Measurements from ENCODE around the gene TMEM260.

The TMEM260 gene

DNA sequence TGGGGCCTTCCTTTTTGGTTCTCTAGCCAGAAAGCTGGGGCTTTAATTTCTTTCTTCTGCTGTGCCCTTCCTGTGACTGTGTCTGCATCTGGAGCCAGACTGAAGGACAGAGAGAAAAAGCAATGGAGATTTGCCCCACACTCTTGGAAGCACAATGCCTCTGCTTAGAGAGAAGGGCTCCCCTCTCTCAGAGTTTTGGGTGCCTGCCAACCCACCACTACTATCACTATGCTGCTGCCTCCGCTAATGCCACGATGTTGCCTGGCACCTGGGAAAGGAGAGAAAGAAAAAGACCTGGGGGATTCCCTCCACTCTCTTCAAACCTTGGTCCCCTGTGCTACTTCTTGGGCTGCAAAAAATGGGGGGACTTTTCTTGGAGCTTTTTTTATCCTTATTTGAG, 52.6 kb downstream of the TMEM260 start:
- H3K27me3 ChIP-seq (ENCODE audit: insufficient read depth, low read length, poor library complexity) = no peaks in the 10 kb centered on the region
- H4K5ac ChIP-seq (ENCODE audit: low read length) = no peak overlapping the region
- H2BK120ac ChIP-seq (ENCODE audit: low read depth, low read length) = no peak overlapping the region
- H2BK15ac ChIP-seq (replicated peaks; ENCODE audit: low read depth) = no peak overlapping the region
- H3K56ac ChIP-seq (ENCODE audit: low read length) = no peak overlapping the region
- H3K4me2 ChIP-seq (ENCODE audit: low read length) = no peak overlapping the region
- no peak overlapping the region for H2BK5ac ChIP-seq (ENCODE audit: low read length)
- H2AK5ac ChIP-seq (ENCODE audit: low read length) = no peak overlapping the region
- no CpG with 5 or more reads among the region's 2 CpGs for WGBS (ENCODE audit: extremely low coverage, insufficient coverage, low lambda C conversion rate)
- no peaks in the 10 kb centered on the region for H3K79me1 ChIP-seq (ENCODE audit: low read length)
- H3K36me3 ChIP-seq (ENCODE audit: control insufficient read depth, insufficient read depth, low read length) = peaks cover 3% of the 10 kb centered on the region
- H3K4me1 ChIP-seq (ENCODE audit: control insufficient read depth, low read depth, low read length) = no peaks in the 10 kb centered on the region
- no peak overlapping the region for H4K8ac ChIP-seq (ENCODE audit: low read depth, low read length)
- H3K23ac ChIP-seq (ENCODE audit: low read length) = no peak overlapping the region
- DNase-seq = no peak
- no peaks in the 10 kb centered on the region for H3K79me2 ChIP-seq (ENCODE audit: control insufficient read depth, insufficient read depth, low read length)
- H3K9ac ChIP-seq (ENCODE audit: low read length) = no peak overlapping the region
- H3K4ac ChIP-seq (ENCODE audit: low read depth, low read length) = no peak overlapping the region
- no peak overlapping the region for H3K18ac ChIP-seq (ENCODE audit: low read length)
- no peak overlapping the region for H3K27ac ChIP-seq (ENCODE audit: low read depth, low read length)
- no peak overlapping the region for H3K4me3 ChIP-seq (ENCODE audit: low read length)

DNA sequence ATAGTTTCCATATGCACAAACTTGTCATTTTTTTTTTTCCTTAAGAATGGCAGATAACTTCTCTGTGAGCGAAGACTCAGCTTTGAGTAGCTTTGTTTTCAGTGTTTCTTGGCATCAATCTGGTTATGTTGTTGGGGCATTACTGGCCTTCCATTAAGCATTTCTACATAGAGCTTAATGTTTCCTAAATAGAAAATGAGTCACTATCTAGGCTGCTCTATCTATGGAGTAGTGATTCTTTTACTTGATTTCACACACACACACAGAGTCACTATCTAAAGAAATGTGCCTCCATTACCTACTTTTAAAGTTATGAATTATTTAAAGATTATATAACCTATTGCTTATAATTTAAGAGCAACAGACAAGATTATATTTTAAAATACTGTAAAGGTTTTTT, 53.9 kb downstream of the TMEM260 start:
- no peak overlapping the region for H3K9ac ChIP-seq (ENCODE audit: low read length)
- no CpG with 5 or more reads among the region's 1 CpG for WGBS (ENCODE audit: extremely low coverage, insufficient coverage, low lambda C conversion rate)
- H2BK120ac ChIP-seq (ENCODE audit: low read depth, low read length) = no peak overlapping the region
- no peak overlapping the region for H3K18ac ChIP-seq (ENCODE audit: low read length)
- no peak overlapping the region for H3K4ac ChIP-seq (ENCODE audit: low read depth, low read length)
- H2BK5ac ChIP-seq (ENCODE audit: low read length) = no peak overlapping the region
- no peak overlapping the region for H3K56ac ChIP-seq (ENCODE audit: low read length)
- H3K4me2 ChIP-seq (ENCODE audit: low read length) = no peak overlapping the region
- peaks cover 9% of the 10 kb centered on the region for H3K36me3 ChIP-seq (ENCODE audit: control insufficient read depth, insufficient read depth, low read length)
- no peaks in the 10 kb centered on the region for H3K79me2 ChIP-seq (ENCODE audit: control insufficient read depth, insufficient read depth, low read length)
- DNase-seq = no peak
- H3K27me3 ChIP-seq (ENCODE audit: insufficient read depth, low read length, poor library complexity) = no peaks in the 10 kb centered on the region
- H3K23ac ChIP-seq (ENCODE audit: low read length) = no peak overlapping the region
- no peak overlapping the region for H4K8ac ChIP-seq (ENCODE audit: low read depth, low read length)
- H4K5ac ChIP-seq (ENCODE audit: low read length) = no peak overlapping the region
- no peak overlapping the region for H2AK5ac ChIP-seq (ENCODE audit: low read length)
- H3K27ac ChIP-seq (ENCODE audit: low read depth, low read length) = no peak overlapping the region
- H3K79me1 ChIP-seq (ENCODE audit: low read length) = no peaks in the 10 kb centered on the region
- H3K4me1 ChIP-seq (ENCODE audit: control insufficient read depth, low read depth, low read length) = no peaks in the 10 kb centered on the region
- no peak overlapping the region for H2BK15ac ChIP-seq (replicated peaks; ENCODE audit: low read depth)
- H3K4me3 ChIP-seq (ENCODE audit: low read length) = no peak overlapping the region

DNA sequence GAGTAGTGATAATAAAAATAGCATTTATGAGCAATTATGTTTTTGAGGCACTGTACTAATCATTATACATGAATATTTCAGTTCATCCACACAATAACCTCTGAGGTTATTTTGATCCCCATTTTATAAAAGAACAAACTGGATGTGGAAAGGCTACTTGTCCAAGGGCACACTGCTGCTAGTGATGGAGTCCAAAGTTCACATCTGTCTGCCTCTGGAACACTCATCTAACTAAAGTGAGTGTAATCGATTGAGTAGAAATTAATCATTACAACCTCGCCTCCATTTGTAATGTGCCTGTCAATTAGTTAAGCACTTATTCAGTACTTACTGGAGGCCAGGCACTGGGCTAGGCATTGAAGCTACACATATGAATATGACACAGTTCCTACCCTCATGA, 55.4 kb downstream of the TMEM260 start:
- no peaks in the 10 kb centered on the region for H3K79me2 ChIP-seq (ENCODE audit: control insufficient read depth, insufficient read depth, low read length)
- H3K4ac ChIP-seq (ENCODE audit: low read depth, low read length) = no peak overlapping the region
- H4K5ac ChIP-seq (ENCODE audit: low read length) = no peak overlapping the region
- H3K9ac ChIP-seq (ENCODE audit: low read length) = no peak overlapping the region
- DNase-seq = no peak
- no peak overlapping the region for H2AK5ac ChIP-seq (ENCODE audit: low read length)
- H3K4me3 ChIP-seq (ENCODE audit: low read length) = no peak overlapping the region
- H3K4me2 ChIP-seq (ENCODE audit: low read length) = no peak overlapping the region
- H2BK120ac ChIP-seq (ENCODE audit: low read depth, low read length) = no peak overlapping the region
- H2BK15ac ChIP-seq (replicated peaks; ENCODE audit: low read depth) = no peak overlapping the region
- H3K56ac ChIP-seq (ENCODE audit: low read length) = no peak overlapping the region
- no peaks in the 10 kb centered on the region for H3K27me3 ChIP-seq (ENCODE audit: insufficient read depth, low read length, poor library complexity)
- H2BK5ac ChIP-seq (ENCODE audit: low read length) = no peak overlapping the region
- no peak overlapping the region for H4K8ac ChIP-seq (ENCODE audit: low read depth, low read length)
- H3K79me1 ChIP-seq (ENCODE audit: low read length) = no peaks in the 10 kb centered on the region
- no peak overlapping the region for H3K18ac ChIP-seq (ENCODE audit: low read length)
- no CpG with 5 or more reads among the region's 2 CpGs for WGBS (ENCODE audit: extremely low coverage, insufficient coverage, low lambda C conversion rate)
- H3K4me1 ChIP-seq (ENCODE audit: control insufficient read depth, low read depth, low read length) = no peaks in the 10 kb centered on the region
- peaks cover 9% of the 10 kb centered on the region for H3K36me3 ChIP-seq (ENCODE audit: control insufficient read depth, insufficient read depth, low read length)
- H3K27ac ChIP-seq (ENCODE audit: low read depth, low read length) = no peak overlapping the region
- H3K23ac ChIP-seq (ENCODE audit: low read length) = no peak overlapping the region

DNA sequence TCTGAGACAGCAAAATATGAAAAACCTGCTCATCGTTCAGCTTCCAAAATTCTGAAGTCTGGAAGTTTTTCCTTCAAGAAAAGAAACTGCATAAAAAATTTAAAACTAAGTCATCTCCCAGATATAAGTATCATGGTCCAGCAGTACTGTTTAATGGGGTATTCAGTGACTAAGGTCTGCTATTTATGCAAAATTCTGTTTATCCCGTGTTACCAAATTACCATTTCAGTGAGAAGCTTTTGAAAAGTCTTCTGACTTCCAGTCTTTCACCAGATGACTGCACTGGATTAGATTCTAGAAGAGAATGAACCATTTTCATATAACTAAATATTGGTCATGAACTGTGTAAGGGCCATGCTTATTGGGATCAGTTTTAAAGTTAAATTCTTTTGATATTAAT, 67.9 kb downstream of the TMEM260 start:
- H2BK120ac ChIP-seq (ENCODE audit: low read depth, low read length) = no peak overlapping the region
- no peak overlapping the region for H3K9ac ChIP-seq (ENCODE audit: low read length)
- H3K56ac ChIP-seq (ENCODE audit: low read length) = no peak overlapping the region
- peak overlapping the region; percentile 87 for H4K5ac ChIP-seq (ENCODE audit: low read length)
- WGBS (ENCODE audit: extremely low coverage, insufficient coverage, low lambda C conversion rate) = no CpG with 5 or more reads among the region's 2 CpGs
- H3K36me3 ChIP-seq (ENCODE audit: control insufficient read depth, insufficient read depth, low read length) = no peaks in the 10 kb centered on the region
- no peak overlapping the region for H2BK5ac ChIP-seq (ENCODE audit: low read length)
- H3K27me3 ChIP-seq (ENCODE audit: insufficient read depth, low read length, poor library complexity) = no peaks in the 10 kb centered on the region
- no peaks in the 10 kb centered on the region for H3K4me1 ChIP-seq (ENCODE audit: control insufficient read depth, low read depth, low read length)
- no peak overlapping the region for H2AK5ac ChIP-seq (ENCODE audit: low read length)
- H3K79me2 ChIP-seq (ENCODE audit: control insufficient read depth, insufficient read depth, low read length) = no peaks in the 10 kb centered on the region
- H3K4ac ChIP-seq (ENCODE audit: low read depth, low read length) = no peak overlapping the region
- H3K18ac ChIP-seq (ENCODE audit: low read length) = no peak overlapping the region
- H3K23ac ChIP-seq (ENCODE audit: low read length) = no peak overlapping the region
- H2BK15ac ChIP-seq (replicated peaks; ENCODE audit: low read depth) = no peak overlapping the region
- no peaks in the 10 kb centered on the region for H3K79me1 ChIP-seq (ENCODE audit: low read length)
- no peak overlapping the region for H4K8ac ChIP-seq (ENCODE audit: low read depth, low read length)
- H3K27ac ChIP-seq (ENCODE audit: low read depth, low read length) = no peak overlapping the region
- H3K4me3 ChIP-seq (ENCODE audit: low read length) = no peak overlapping the region
- DNase-seq = no peak
- no peak overlapping the region for H3K4me2 ChIP-seq (ENCODE audit: low read length)

DNA sequence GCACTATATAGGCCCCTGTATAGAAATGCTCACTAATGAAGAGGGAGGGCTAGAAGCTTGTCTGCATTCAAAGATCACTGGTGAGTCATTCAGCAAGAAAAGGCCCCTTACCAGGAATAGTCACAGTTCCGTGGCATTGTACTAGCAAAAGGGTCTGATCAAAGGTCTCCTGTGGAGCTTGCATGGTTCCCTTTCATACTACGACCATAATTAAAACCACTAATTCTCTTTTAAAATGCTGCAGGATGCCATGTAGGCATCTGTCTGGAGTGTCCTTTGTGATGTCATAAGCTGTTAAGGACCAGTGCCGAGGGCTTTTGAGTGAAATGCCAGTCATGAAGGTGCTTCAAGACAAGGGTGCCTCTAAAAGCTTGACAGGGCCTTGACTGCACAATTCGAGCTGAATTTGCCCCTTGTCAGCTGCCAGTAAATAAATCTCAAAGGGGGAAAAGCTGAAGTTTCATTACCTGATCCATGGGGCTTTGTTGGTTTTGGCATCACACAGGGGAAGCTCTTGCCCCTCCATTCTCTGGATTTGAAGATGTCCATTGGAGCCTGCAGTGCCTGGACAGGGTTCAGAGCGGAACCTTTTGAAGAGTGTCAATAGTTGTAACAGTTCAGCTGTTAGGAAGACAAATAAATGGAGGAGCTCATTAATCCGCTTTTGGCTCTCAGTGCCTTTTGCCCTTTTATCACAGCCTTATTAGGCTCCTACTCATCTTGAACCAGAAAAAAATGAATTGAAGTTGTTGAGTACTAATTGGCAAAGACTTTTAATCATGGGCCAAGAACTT, 69.1 kb downstream of the TMEM260 start:
- no CpG with 5 or more reads among the region's 6 CpGs for WGBS (ENCODE audit: extremely low coverage, insufficient coverage, low lambda C conversion rate)
- Histone ChIP-seq H3K18ac (ENCODE audit: low read length) (no peak overlapping the region), H3K4me3 (ENCODE audit: low read length) (no peak overlapping the region), H4K5ac (ENCODE audit: low read length) (no peak overlapping the region), H3K4ac (ENCODE audit: low read depth, low read length) (no peak overlapping the region), H3K27me3 (ENCODE audit: insufficient read depth, low read length, poor library complexity) (no peaks in the 10 kb centered on the region), H2BK5ac (ENCODE audit: low read length) (no peak overlapping the region), H3K4me1 (ENCODE audit: control insufficient read depth, low read depth, low read length) (no peaks in the 10 kb centered on the region), H3K9ac (ENCODE audit: low read length) (no peak overlapping the region), H3K56ac (ENCODE audit: low read length) (no peak overlapping the region), H4K8ac (ENCODE audit: low read depth, low read length) (no peak overlapping the region), H3K27ac (ENCODE audit: low read depth, low read length) (peak overlapping the region; percentile 25), H3K23ac (ENCODE audit: low read length) (no peak overlapping the region), H3K4me2 (ENCODE audit: low read length) (no peak overlapping the region), H2AK5ac (ENCODE audit: low read length) (no peak overlapping the region), H3K79me1 (ENCODE audit: low read length) (no peaks in the 10 kb centered on the region), H2BK120ac (ENCODE audit: low read depth, low read length) (no peak overlapping the region), H2BK15ac (replicated peaks; ENCODE audit: low read depth) (no peak overlapping the region), H3K36me3 (ENCODE audit: control insufficient read depth, insufficient read depth, low read length) (no peaks in the 10 kb centered on the region), H3K79me2 (ENCODE audit: control insufficient read depth, insufficient read depth, low read length) (no peaks in the 10 kb centered on the region)
- peak; percentile 42 for DNase-seq

DNA sequence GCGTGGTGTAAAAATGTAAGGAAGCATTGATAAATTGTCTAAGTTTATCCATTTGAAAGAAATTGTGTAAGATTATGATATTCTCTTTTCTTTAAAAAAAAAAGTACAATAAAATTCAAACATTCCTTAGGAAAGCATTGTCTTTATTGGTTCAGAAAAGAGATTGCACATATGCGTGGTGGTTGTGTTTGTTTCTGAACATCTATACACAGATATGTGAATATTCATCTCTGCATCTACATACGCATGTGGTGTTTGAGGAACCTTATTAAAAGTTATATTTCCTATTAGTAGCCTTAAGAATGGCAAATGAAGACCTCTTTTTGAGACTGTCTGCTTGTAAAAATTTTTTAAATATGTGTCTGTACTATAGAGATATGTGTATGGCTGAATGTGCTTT, 69.8 kb downstream of the TMEM260 start:
- WGBS (ENCODE audit: extremely low coverage, insufficient coverage, low lambda C conversion rate) = no CpG with 5 or more reads among the region's 3 CpGs

More for the DNA sequence above, 69.8 kb downstream of the TMEM260 start:
- H3K4me1 ChIP-seq (ENCODE audit: control insufficient read depth, low read depth, low read length) = no peaks in the 10 kb centered on the region
- H3K27me3 ChIP-seq (ENCODE audit: insufficient read depth, low read length, poor library complexity) = no peaks in the 10 kb centered on the region
- no peak overlapping the region for H2AK5ac ChIP-seq (ENCODE audit: low read length)
- DNase-seq = no peak
- H3K18ac ChIP-seq (ENCODE audit: low read length) = no peak overlapping the region
- no peaks in the 10 kb centered on the region for H3K79me1 ChIP-seq (ENCODE audit: low read length)
- H4K8ac ChIP-seq (ENCODE audit: low read depth, low read length) = no peak overlapping the region
- no peak overlapping the region for H2BK15ac ChIP-seq (replicated peaks; ENCODE audit: low read depth)
- no peak overlapping the region for H2BK5ac ChIP-seq (ENCODE audit: low read length)
- H3K79me2 ChIP-seq (ENCODE audit: control insufficient read depth, insufficient read depth, low read length) = no peaks in the 10 kb centered on the region
- no peak overlapping the region for H3K4ac ChIP-seq (ENCODE audit: low read depth, low read length)
- no peak overlapping the region for H4K5ac ChIP-seq (ENCODE audit: low read length)
- no peak overlapping the region for H3K23ac ChIP-seq (ENCODE audit: low read length)
- H3K36me3 ChIP-seq (ENCODE audit: control insufficient read depth, insufficient read depth, low read length) = no peaks in the 10 kb centered on the region
- no peak overlapping the region for H3K56ac ChIP-seq (ENCODE audit: low read length)
- H3K4me2 ChIP-seq (ENCODE audit: low read length) = no peak overlapping the region
- no peak overlapping the region for H3K27ac ChIP-seq (ENCODE audit: low read depth, low read length)
- H3K4me3 ChIP-seq (ENCODE audit: low read length) = no peak overlapping the region
- no peak overlapping the region for H2BK120ac ChIP-seq (ENCODE audit: low read depth, low read length)
- no peak overlapping the region for H3K9ac ChIP-seq (ENCODE audit: low read length)

All from mesendoderm (in vitro differentiated cells).